GM12891 (cell line): ENCODE measurements around the gene ABHD14A.

ENCODE experiments used
- POLR2A ChIP-seq: IDR thresholded peaks from 2 replicates; pipeline ENCODE4 v1.6.1; 2011; ENCODE audit warnings: low read depth, low read length, control low read depth
- POLR2AphosphoS5 ChIP-seq: IDR thresholded peaks from 2 replicates; pipeline ENCODE4 v1.6.1; 2011; ENCODE audit warnings: low read depth, low read length, control low read depth
- SPI1 ChIP-seq: IDR thresholded peaks from 2 replicates; pipeline ENCODE4 v1.6.1; 2011; ENCODE audit warnings: low read depth, low read length, control low read depth

DNA sequence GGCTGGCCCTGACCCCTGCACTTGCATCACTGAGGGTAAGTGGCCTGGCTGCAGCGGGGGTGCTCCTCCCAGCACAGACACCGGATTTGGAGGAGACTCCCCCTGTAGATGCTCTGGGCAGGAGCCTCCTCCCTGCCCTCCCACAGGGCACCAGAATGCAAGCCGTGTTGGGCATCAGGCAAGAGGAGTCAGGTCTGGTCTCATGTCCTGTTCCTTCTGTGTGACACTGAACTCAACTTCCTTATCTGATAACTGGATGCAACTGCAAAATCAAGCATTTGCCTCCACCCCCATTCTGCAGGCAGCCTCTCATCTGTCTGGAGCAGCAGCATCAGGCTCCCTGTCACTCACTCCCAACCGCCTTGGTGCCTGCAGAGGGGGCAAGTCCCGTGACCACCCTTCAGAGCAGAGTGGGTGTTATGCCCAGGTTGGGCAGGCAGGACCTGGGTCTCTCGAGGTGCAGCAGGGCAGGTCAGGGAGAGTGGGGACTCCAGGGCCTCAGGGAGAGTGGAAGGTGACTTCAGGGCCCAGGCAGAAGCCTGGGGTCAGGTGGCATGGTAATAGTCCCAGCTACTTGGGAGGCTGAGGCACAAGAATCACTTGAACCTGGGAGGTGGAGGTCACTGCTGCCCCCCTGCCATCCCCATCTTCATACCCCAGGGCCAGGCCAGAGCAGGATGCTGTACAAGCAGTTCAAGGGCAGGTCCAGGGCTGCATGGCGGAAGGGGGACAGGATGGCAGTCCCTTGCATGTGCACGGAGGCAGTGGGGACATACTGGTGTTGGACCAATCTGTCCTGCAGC, 31.4 kb downstream of the ABHD14A start:
- TF ChIP-seq POLR2A (no peak), SPI1 (no peak), POLR2AphosphoS5 (no peak)
